HK-2 (cell line): ENCODE data around the gene OR2A25.
"Not testable (repeated sequence)": the region's sequence is repeated elsewhere in the genome, so short reads cannot be mapped to it uniquely, and the experiment has no call there.

Experiments used
- DNase-seq: peaks from one replicate; pipeline ENCODE4 v3.0.0-alpha.2; 2018; ENCODE audit not compliant: unreplicated experiment

The OR2A25 gene

GRCh38 chr7:144069511-144069910 is at the start of gene OR2A25:
Gene OR2A25, plus strand, starts transcription at chr7:144069811. Its CDS starts 4,409 bp downstream, at chr7:144074220.
- no peak for DNase-seq

- DNase-seq: no peak
Measured at GRCh38 chr7:144020340-144020739, 49.3 kb upstream of the OR2A25 start.

GRCh38 chr7:144022169-144022568 is 47.4 kb upstream of the OR2A25 start:
- DNase-seq: no peak

- DNase-seq: no peak
Measured at GRCh38 chr7:144023171-144023827, 46.3 kb upstream of the OR2A25 start.

- no peak for DNase-seq
Measured at GRCh38 chr7:144024213-144024612, 45.4 kb upstream of the OR2A25 start.

- DNase-seq: no peak
Measured at GRCh38 chr7:144026203-144026883, 43.3 kb upstream of the OR2A25 start.

- no peak for DNase-seq
Measured at GRCh38 chr7:144027070-144027469, 42.5 kb upstream of the OR2A25 start.

GRCh38 chr7:144027974-144028373 is 41.6 kb upstream of the OR2A25 start:
- DNase-seq: no peak

- DNase-seq: no peak
Measured at GRCh38 chr7:144028547-144028946, 41.1 kb upstream of the OR2A25 start.

- DNase-seq: no peak
Measured at GRCh38 chr7:144032516-144032915, 37.1 kb upstream of the OR2A25 start.

GRCh38 chr7:144032985-144033709 is 36.5 kb upstream of the OR2A25 start:
- no peak for DNase-seq

- DNase-seq: no peak
Measured at GRCh38 chr7:144035385-144035784, 34.2 kb upstream of the OR2A25 start.

GRCh38 chr7:144036302-144036885 is 33.2 kb upstream of the OR2A25 start:
- no peak for DNase-seq

- DNase-seq: no peak
Measured at GRCh38 chr7:144037414-144038035, 32.1 kb upstream of the OR2A25 start.

GRCh38 chr7:144038887-144039286 is 30.7 kb upstream of the OR2A25 start:
- DNase-seq: no peak

- no peak for DNase-seq
Measured at GRCh38 chr7:144048648-144049047, 21.0 kb upstream of the OR2A25 start, which contains the start of gene OR2A5. Gene OR2A5, plus strand, starts transcription at chr7:144048948. Its CDS starts 1,454 bp downstream, at chr7:144050402.

- DNase-seq: no peak
Measured at GRCh38 chr7:144049491-144049890, 20.1 kb upstream of the OR2A25 start.

GRCh38 chr7:144050093-144050492 is 19.5 kb upstream of the OR2A25 start:
- DNase-seq: no peak

- DNase-seq: not testable (repeated sequence)
Measured at GRCh38 chr7:144050884-144051283, 18.7 kb upstream of the OR2A25 start.

- DNase-seq: peak; percentile 8
Measured at GRCh38 chr7:144057954-144058353, 11.7 kb upstream of the OR2A25 start.

GRCh38 chr7:144063710-144064109 is 5.9 kb upstream of the OR2A25 start:
- no peak for DNase-seq

- DNase-seq: no peak
Measured at GRCh38 chr7:144069953-144070352, 342 bp downstream of the OR2A25 start.
